Fibroblast of mammary gland (primary cell): ENCODE measurements around the gene SCN2A.

Experiments used
- DNase-seq: peaks from one replicate; pipeline ENCODE4 v3.0.0-alpha.2; 2010; ENCODE audit warnings: low read depth
- H3K4me3 ChIP-seq: 2 replicates; pipeline ENCODE4 v1.5.1; 2011; ENCODE audit warnings: low read depth, mild to moderate bottlenecking, low read length, moderate library complexity; ENCODE audit not compliant: control insufficient read depth
- TF ChIP-seq, protein P1 (sequence below): conservative IDR thresholded peaks from 2 replicates; pipeline ENCODE4 v1.5.1; 2011; ENCODE audit warnings: low read depth, low read length, inconsistent platforms; ENCODE audit not compliant: control insufficient read depth, insufficient read depth

The SCN2A gene

DNA sequence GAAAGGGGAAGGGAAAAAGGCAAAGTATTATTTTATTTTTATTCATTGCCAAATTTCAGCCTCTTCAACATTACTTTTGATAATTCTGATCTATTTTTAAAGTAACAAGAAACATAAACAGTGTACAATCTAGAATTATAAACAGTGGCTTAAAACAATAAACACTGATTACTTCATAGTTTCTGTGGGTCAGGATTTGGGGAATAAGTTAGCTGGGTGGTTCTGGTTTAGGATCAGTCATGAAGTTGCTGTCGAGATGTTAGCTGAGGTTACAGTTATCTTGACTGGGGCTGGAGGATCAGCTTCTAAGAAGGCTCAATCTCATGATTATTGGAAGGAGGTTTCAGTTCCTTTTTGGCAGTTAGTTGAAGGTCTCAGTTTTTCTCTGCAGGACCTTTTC lies 109.2 kb downstream of the SCN2A start:
- H3K4me3 ChIP-seq, result no peak overlapping the region
- no peak for DNase-seq
- TF ChIP-seq, protein P1, sequence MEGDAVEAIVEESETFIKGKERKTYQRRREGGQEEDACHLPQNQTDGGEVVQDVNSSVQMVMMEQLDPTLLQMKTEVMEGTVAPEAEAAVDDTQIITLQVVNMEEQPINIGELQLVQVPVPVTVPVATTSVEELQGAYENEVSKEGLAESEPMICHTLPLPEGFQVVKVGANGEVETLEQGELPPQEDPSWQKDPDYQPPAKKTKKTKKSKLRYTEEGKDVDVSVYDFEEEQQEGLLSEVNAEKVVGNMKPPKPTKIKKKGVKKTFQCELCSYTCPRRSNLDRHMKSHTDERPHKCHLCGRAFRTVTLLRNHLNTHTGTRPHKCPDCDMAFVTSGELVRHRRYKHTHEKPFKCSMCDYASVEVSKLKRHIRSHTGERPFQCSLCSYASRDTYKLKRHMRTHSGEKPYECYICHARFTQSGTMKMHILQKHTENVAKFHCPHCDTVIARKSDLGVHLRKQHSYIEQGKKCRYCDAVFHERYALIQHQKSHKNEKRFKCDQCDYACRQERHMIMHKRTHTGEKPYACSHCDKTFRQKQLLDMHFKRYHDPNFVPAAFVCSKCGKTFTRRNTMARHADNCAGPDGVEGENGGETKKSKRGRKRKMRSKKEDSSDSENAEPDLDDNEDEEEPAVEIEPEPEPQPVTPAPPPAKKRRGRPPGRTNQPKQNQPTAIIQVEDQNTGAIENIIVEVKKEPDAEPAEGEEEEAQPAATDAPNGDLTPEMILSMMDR, result no peak

DNA sequence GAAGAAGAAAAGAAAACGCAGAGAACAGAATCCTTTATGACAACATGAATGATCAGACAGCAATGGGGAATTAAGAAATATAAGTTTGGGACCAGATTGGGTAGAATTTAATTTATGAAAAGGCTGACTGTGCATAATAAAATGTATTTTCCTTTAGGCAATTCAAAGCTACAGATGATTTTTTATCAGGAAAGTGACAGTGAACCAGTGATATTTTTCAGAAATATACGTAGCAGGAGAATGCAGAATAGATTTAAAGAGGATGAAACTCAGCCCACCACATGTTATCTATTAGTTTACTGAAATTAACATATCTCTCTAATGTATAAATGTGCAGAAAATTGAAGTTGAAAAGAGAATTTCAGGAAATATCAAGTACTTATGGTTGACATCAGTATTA lies 110.0 kb downstream of the SCN2A start:
- DNase-seq, result no peak
- TF ChIP-seq, protein P1, result no peak
- H3K4me3 ChIP-seq, result no peak overlapping the region

DNA sequence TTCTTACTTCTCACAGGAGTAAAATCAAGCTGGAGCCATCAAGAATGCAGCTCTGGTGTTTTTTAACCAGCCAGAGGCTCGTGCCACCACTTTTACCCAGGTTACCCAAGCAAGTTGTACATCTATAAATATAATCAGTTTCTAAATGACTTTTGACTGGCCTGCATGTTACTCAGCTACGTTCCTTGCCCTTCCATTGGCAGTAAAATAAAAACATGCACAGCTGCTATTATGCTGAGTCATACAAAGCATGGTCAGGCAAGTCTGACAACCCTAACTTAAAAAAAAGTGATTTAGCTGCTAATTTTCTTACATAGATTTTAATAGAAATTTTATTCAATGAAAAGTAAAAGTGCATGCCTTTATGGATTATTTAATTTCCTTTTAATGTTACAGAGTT lies 118.5 kb downstream of the SCN2A start:
- H3K4me3 ChIP-seq, result no peak overlapping the region
- DNase-seq, result peak; percentile 78
- TF ChIP-seq, protein P1, result no peak

DNA sequence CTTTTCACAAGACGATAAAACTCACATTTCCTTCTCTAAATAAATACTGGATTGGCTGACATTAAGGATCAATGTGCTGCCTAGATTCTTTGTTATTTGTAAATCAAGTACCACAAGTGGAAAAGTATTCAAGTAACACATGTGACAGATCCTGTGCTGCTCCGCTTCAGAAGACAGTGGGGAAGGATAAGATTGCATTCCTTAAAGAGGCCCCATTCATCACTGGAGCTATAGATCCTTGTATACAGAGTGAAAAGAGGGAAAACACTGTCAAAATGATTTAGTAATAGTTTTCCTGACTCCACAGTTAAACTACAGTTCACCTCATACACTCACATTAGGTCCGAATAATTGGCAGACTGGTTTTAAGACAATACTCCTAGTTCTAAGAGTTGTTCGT lies 122.3 kb downstream of the SCN2A start:
- no peak for DNase-seq
- no peak overlapping the region for H3K4me3 ChIP-seq
- TF ChIP-seq, protein P1, result no peak

DNA sequence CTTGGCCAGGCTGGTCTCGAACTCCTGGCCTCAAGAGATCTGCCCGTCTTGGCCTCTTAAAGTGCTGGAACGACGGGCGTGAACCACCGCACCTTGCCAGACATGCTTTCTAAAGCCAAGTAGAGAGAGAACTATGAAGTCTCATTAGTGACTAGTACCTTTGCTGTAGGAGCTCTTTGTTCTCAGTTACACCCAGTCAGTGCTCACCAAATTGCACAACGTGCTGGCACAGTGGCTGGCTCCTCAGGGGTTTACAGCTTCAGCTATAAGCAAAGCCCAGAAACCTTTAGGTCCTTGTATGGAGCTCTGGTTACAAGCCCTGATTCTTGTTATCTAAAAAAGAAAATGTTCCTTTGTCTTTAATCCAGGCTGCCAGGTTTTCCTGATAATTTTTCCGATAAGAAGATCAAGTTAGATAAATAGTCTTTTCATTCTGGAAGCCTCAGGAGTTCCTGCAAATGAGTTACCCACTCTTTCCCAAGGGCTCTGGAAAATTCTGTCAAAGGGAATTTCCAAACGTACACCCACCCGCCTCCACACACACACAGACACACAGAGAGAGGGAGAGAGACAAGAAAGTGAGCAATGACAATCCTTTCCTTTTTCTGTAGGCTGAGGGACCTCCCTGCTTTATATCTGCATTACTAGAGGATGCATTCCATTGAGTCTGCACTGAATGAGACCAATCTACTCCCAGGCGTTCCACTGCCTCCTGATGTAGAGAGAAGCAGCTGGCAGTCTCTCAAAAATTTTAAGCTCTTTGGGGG lies 130.1 kb downstream of the SCN2A start:
- TF ChIP-seq, protein P1, result no peak
- no peak overlapping the region for H3K4me3 ChIP-seq
- DNase-seq, result peak; percentile 2

DNA sequence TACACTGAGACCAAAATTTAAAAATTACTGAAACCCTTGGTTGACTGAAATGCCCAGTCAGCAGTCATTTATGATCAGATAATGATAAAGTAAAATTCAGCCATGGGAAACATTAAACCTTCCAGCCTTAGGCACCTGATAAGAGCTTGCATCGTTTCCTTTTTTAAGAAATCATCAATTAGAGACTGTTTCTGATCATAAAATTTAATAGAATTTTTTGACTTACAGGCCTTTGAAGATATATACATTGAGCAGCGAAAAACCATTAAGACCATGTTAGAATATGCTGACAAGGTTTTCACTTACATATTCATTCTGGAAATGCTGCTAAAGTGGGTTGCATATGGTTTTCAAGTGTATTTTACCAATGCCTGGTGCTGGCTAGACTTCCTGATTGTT lies 130.7 kb downstream of the SCN2A start:
- no peak overlapping the region for H3K4me3 ChIP-seq
- TF ChIP-seq, protein P1, result no peak
- DNase-seq, result no peak
